K562 (cell line): ENCODE results near the gene GHSR. TPM values are rescaled to one million over a fixed set of nuclear protein-coding genes. Genes with fewer than 3 reads are reported as not detected.

Source experiments
- ATAC-seq: fragments of 200-7000 bp; cut with Tn5 transposase; 3 replicates; pipeline ENCODE4 v1.9.1; 2020; ENCODE audit warnings: moderate library complexity
- BruUV-seq: library from RNA; stranded (reverse); fragments of 400-500 nt; replicated peaks from 2 replicates; lab custom pipeline; 2021; lab: Mats Ljungman, UMichigan
- CTCF ChIA-PET: fragments of 300-600 bp; formaldehyde crosslinking; extraction: SDS; loops from one replicate; lab custom pipeline; 2021; ENCODE audit warnings: low intra/inter-chr PET ratio; lab: Yijun Ruan, JAX
- POLR2A ChIA-PET: fragments of 300-600, 350-650 bp; sonication (Branson Sonifier 250); formaldehyde crosslinking; extraction: SDS; loops from one replicate; lab custom pipeline; 2021; ENCODE audit warnings: antibody characterized with exemption, inconsistent platforms; lab: Yijun Ruan, JAX
- DNase-seq, 4 experiments: peaks; one replicate each; pipeline versions ENCODE4 v3.0.0 to v3.0.0-alpha.2; 2011 to 2018; ENCODE audit warnings: low spot score in 3 of 4, mixed read lengths in 3 of 4; ENCODE audit errors: extremely low read depth in 1 of 4
- FAIRE-seq: peaks from 2 replicates; lab custom pipeline; 2011; peaks lifted over from hg19 to GRCh38; lab: Jason Lieb, UNC
- H2AFZ ChIP-seq: 2 replicates; pipeline ENCODE4 v1.6.0; 2011; ENCODE audit warnings: low read depth, low read length, control low read depth, inconsistent platforms
- H3K27ac ChIP-seq: fragments of 200-600 bp; 3 replicates; pipeline ENCODE4 v1.8.0; 2011; ENCODE audit warnings: low read depth, mild to moderate bottlenecking, control low read depth, inconsistent platforms, low read length, moderate library complexity, mixed read lengths; ENCODE audit errors: extremely low read depth
- H3K27me3 ChIP-seq, 2 experiments: fragments of 300-600 bp in 1 of 2; 2 replicates in 1 of 2; 3 replicates in 1 of 2; pipeline versions ENCODE4 v1.6.0 to v1.8.0; 2011; ENCODE audit warnings: inconsistent platforms in 2 of 2, low read length in 2 of 2, mild to moderate bottlenecking in 1 of 2, mixed read lengths in 1 of 2, moderate library complexity in 1 of 2; ENCODE audit not compliant: control insufficient read depth in 2 of 2, insufficient read depth in 2 of 2
- H3K36me3 ChIP-seq: fragments of 300-600 bp; 3 replicates; pipeline ENCODE4 v1.8.0; 2011; ENCODE audit warnings: mild to moderate bottlenecking, low read length, inconsistent platforms; ENCODE audit not compliant: control insufficient read depth, insufficient read depth
- H3K4me1 ChIP-seq, 2 experiments: fragments of 200-600 bp in 1 of 2; replicated peaks in 1 of 2; 2 replicates in 1 of 2; 3 replicates in 1 of 2; pipeline versions ENCODE4 v1.5.1 to v1.8.0; 2011; ENCODE audit warnings: inconsistent platforms in 2 of 2, low read length in 2 of 2, mild to moderate bottlenecking in 1 of 2, mixed read lengths in 1 of 2, moderate library complexity in 1 of 2; ENCODE audit not compliant: control insufficient read depth in 2 of 2, insufficient read depth in 2 of 2
- H3K4me2 ChIP-seq: 2 replicates; pipeline ENCODE4 v1.6.1; 2011; ENCODE audit warnings: low read length, control low read depth, inconsistent platforms, mixed read lengths; ENCODE audit not compliant: insufficient read depth
- H3K4me3 ChIP-seq: fragments of 200-600 bp; sonication (generic), shearing (Covaris generic); 2 replicates; pipeline ENCODE4 v1.5.1; 2016; ENCODE audit warnings: control low read depth, inconsistent platforms
- H3K79me2 ChIP-seq: fragments of 200-600 bp; 3 replicates; pipeline ENCODE4 v1.8.0; 2011; ENCODE audit warnings: low read length, inconsistent platforms; ENCODE audit not compliant: control insufficient read depth, insufficient read depth
- H3K9ac ChIP-seq, 2 experiments: 2 replicates each; pipeline versions ENCODE4 v1.6.0 to v1.6.1; 2011; ENCODE audit warnings: low read depth in 2 of 2, low read length in 2 of 2, control low read depth in 1 of 2, inconsistent platforms in 1 of 2, mild to moderate bottlenecking in 1 of 2, mixed read lengths in 1 of 2; ENCODE audit not compliant: insufficient read depth in 1 of 2
- H3K9me1 ChIP-seq: one replicate; pipeline ENCODE4 v1.6.0; 2011; ENCODE audit warnings: inconsistent platforms, mild to moderate bottlenecking, low read length, moderate library complexity; ENCODE audit not compliant: control insufficient read depth, insufficient read depth
- H3K9me3 ChIP-seq: replicated peaks from 2 replicates; pipeline ENCODE4 v1.5.1; 2011; ENCODE audit warnings: low read depth, low read length, inconsistent platforms; ENCODE audit not compliant: control insufficient read depth, insufficient read depth
- H4K20me1 ChIP-seq: replicated peaks from 2 replicates; pipeline ENCODE4 v1.6.1; 2011; ENCODE audit warnings: low read length, inconsistent platforms, mixed read lengths; ENCODE audit not compliant: control insufficient read depth, insufficient read depth
- CEBPB ChIP-seq: fragments of 450-650 bp; IDR thresholded peaks from 2 replicates; pipeline ENCODE4 v1.6.1; 2016; ENCODE audit warnings: missing genetic modification characterization, missing compliant biosample characterization
- CHD2 ChIP-seq: IDR thresholded peaks from 2 replicates; pipeline ENCODE4 v1.6.1; 2011; ENCODE audit warnings: low read depth, low read length
- ELF4 ChIP-seq: fragments of 450-650 bp; formaldehyde crosslinking; IDR thresholded peaks from 2 replicates; pipeline ENCODE4 v1.4.0; 2022; ENCODE audit warnings: missing genetic modification characterization
- FIP1L1 ChIP-seq: fragments of 200-400 bp; formaldehyde crosslinking; IDR thresholded peaks from 2 replicates; pipeline ENCODE4 v1.6.1; 2018; ENCODE audit warnings: mild to moderate bottlenecking, low read depth, low read length; ENCODE audit not compliant: poor library complexity, severe bottlenecking
- MAFF ChIP-seq: IDR thresholded peaks from 2 replicates; pipeline ENCODE4 v1.6.1; 2012; ENCODE audit warnings: low read length, improper control_type of control experiment
- MTA1 ChIP-seq: fragments of 450-650 bp; IDR thresholded peaks from 2 replicates; pipeline ENCODE4 v1.6.1; 2017; ENCODE audit warnings: borderline replicate concordance
- TEAD1 ChIP-seq, 2 experiments: fragments of 450-650 bp in 1 of 2; sonication (generic) in 1 of 2; formaldehyde crosslinking; IDR thresholded peaks; 2 replicates each; pipeline versions ENCODE4 v1.4.0 to v1.8.0; 2020 to 2022; ENCODE audit warnings: mild to moderate bottlenecking in 2 of 2, missing genetic modification reagents in 1 of 2
- ZNF197 ChIP-seq: fragments of 200-800 bp; sonication (Bioruptor generic); IDR thresholded peaks from 2 replicates; pipeline ENCODE4 v1.6.1; 2016; ENCODE audit warnings: low read depth, missing genetic modification characterization, missing compliant biosample characterization
- ZNF274 ChIP-seq: IDR thresholded peaks from 2 replicates; pipeline ENCODE4 v1.6.1; 2011; ENCODE audit warnings: low read depth, mild to moderate bottlenecking, low read length, moderate library complexity, borderline replicate concordance
- ZNF431 ChIP-seq: sonication (generic); formaldehyde crosslinking; IDR thresholded peaks from 2 replicates; pipeline ENCODE4 v1.8.0; 2022; ENCODE audit warnings: mild to moderate bottlenecking, missing genetic modification reagents
- ZNF551 ChIP-seq: fragments of 250-450 bp; sonication (Bioruptor Pico); IDR thresholded peaks from 2 replicates; pipeline ENCODE4 v1.5.0; 2021; ENCODE audit warnings: mild to moderate bottlenecking, moderate library complexity
- WGBS: fragments of 100-300 bp; shearing (Covaris generic); methylation state at CpG from one replicate; pipeline ENCODE4 v1.1.6; 2016; ENCODE audit warnings: low coverage, mixed read lengths; ENCODE audit not compliant: insufficient coverage; ENCODE audit errors: missing lambda C conversion rate; 5-methylcytosine and 5-hydroxymethylcytosine counted together
- in situ Hi-C: fragments of 300-500 bp; cut with MboI; formaldehyde crosslinking; loops from 4 replicates; pipeline ENCODE4 v1.15.0; 2018; ENCODE audit warnings: inconsistent platforms, mixed read lengths
- intact Hi-C: fragments of 100-400 bp; cut with micrococcal nuclease; formaldehyde crosslinking; loops from 2 replicates; pipeline ENCODE4 v1.14.2; 2022
- polyA plus RNA-seq, 8 experiments: library from polyadenylated mRNA; depleted of rRNA in 4 of 8; stranded (reverse) in 5 of 8; unstranded in 3 of 8; fragments of >200 nt; fragmentation: Nextera tagmentation in 2 of 8; fragmentation: Illumina TruSeq in 1 of 8; extraction: Ambion mirVana in 2 of 8; extraction: Trizol in 1 of 8; gene quantifications; 2 replicates each; pipeline versions ENCODE4 v1.2.1 to v1.2.3, GENCODE V29; 2011 to 2014; ENCODE audit warnings: inconsistent platforms in 1 of 8, missing spikeins in 1 of 8
- total RNA-seq, 7 experiments: library from RNA; depleted of rRNA in 6 of 7; stranded (reverse); fragments of >200 nt in 6 of 7; fragmentation: Illumina TruSeq in 2 of 7; extraction: Trizol in 2 of 7; gene quantifications; 2 replicates each; pipeline versions ENCODE4 v1.2.1 to v1.2.3, GENCODE V29; 2011 to 2021; ENCODE audit warnings: low replicate concordance in 1 of 7
- TF ChIP-seq, protein P1 (sequence below): fragments of 250-450 bp; sonication (Bioruptor Pico); IDR thresholded peaks from 2 replicates; pipeline ENCODE4 v1.4.0; 2020; ENCODE audit warnings: mild to moderate bottlenecking, moderate library complexity, borderline replicate concordance
- TF ChIP-seq, protein P2 (sequence below): sonication (generic); formaldehyde crosslinking; IDR thresholded peaks from 2 replicates; pipeline ENCODE4 v1.8.0; 2022; ENCODE audit warnings: missing genetic modification reagents, mild to moderate bottlenecking, borderline replicate concordance

The GHSR gene
- total and polyA plus RNA-seq, 9 of the 15 experiments (the other 6 are each of a cell fraction or from before 2014, with no cell fraction given): not detected

- H3K4me3 ChIP-seq: no peak overlapping the region
- no peak for ATAC-seq
- no peak for FAIRE-seq
- WGBS: 75% methylated on average over 7 of the region's 7 CpGs
- no peaks in the 10 kb centered on the region for H4K20me1 ChIP-seq
- CTCF ChIA-PET: no interaction called here
- no peak overlapping the region for H3K4me2 ChIP-seq
- TF ChIP-seq, protein P1, sequence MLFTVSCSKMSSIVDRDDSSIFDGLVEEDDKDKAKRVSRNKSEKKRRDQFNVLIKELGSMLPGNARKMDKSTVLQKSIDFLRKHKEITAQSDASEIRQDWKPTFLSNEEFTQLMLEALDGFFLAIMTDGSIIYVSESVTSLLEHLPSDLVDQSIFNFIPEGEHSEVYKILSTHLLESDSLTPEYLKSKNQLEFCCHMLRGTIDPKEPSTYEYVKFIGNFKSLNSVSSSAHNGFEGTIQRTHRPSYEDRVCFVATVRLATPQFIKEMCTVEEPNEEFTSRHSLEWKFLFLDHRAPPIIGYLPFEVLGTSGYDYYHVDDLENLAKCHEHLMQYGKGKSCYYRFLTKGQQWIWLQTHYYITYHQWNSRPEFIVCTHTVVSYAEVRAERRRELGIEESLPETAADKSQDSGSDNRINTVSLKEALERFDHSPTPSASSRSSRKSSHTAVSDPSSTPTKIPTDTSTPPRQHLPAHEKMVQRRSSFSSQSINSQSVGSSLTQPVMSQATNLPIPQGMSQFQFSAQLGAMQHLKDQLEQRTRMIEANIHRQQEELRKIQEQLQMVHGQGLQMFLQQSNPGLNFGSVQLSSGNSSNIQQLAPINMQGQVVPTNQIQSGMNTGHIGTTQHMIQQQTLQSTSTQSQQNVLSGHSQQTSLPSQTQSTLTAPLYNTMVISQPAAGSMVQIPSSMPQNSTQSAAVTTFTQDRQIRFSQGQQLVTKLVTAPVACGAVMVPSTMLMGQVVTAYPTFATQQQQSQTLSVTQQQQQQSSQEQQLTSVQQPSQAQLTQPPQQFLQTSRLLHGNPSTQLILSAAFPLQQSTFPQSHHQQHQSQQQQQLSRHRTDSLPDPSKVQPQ (CRISPR knock-in tag): no peak
- TF ChIP-seq ZNF551 (CRISPR knock-in tag) (no peak), MTA1 (no peak), TEAD1 (CRISPR knock-in tag; IDR thresholded peaks at IDR 0.05) (no peak), ZNF431 (CRISPR knock-in tag) (no peak), ELF4 (CRISPR knock-in tag) (no peak), MAFF (no peak), FIP1L1 (no peak), ZNF197 (CRISPR knock-in tag) (no peak), CEBPB (no peak), ZNF274 (no peak), CHD2 (no peak)
- TF ChIP-seq, protein P2, sequence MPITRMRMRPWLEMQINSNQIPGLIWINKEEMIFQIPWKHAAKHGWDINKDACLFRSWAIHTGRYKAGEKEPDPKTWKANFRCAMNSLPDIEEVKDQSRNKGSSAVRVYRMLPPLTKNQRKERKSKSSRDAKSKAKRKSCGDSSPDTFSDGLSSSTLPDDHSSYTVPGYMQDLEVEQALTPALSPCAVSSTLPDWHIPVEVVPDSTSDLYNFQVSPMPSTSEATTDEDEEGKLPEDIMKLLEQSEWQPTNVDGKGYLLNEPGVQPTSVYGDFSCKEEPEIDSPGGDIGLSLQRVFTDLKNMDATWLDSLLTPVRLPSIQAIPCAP (CRISPR knock-in tag): no peak
- in situ Hi-C loops: no loop called here
- H3K79me2 ChIP-seq: no peaks in the 10 kb centered on the region
- no peak overlapping the region for H2AFZ ChIP-seq
- no peaks in the 10 kb centered on the region for H3K27me3 ChIP-seq
- no peaks in the 10 kb centered on the region for H3K9me3 ChIP-seq
- H3K9ac ChIP-seq: no peak overlapping the region
- H3K4me1 ChIP-seq: peaks cover 0 to 11% of the 10 kb centered on the region in 2 experiments; a peak in 2 of 5 replicates
- no TSS peak for BruUV-seq
- DNase-seq: no peak
- H3K9me1 ChIP-seq: no peaks in the 10 kb centered on the region
- H3K36me3 ChIP-seq: peaks cover 10% of the 10 kb centered on the region; the same call in 2 of the 3 replicates
- POLR2A ChIA-PET: interaction anchor here (0.6 to 0.7 kb wide), 2 partner anchors 259 to 959 kb away, joined by 3 read pairs; no protein-coding TSS in a partner anchor
- no peak overlapping the region for H3K27ac ChIP-seq
- intact Hi-C loops: no loop called here
Observed at GRCh38 chr3:172396400-172396799, 51.9 kb downstream of the GHSR start.
